NCI-H748 (cell line): ENCODE results near the gene RABGGTA.
"Not testable (repeated sequence)": the region's sequence is repeated elsewhere in the genome, so short reads cannot be mapped to it uniquely, and the experiment has no call there.

Experiments used
- DNase-seq: peaks from one replicate; lab custom pipeline; 2025; ENCODE audit not compliant: unreplicated experiment; lab: John Stamatoyannopoulos, UW

RABGGTA gene

GRCh38 chr14:24222987-24223386 is 48.4 kb downstream of the RABGGTA start:
- not testable (repeated sequence) for DNase-seq

- no peak for DNase-seq
These were observed 51.9 kb downstream of the RABGGTA start for GRCh38 chr14:24219521-24219920.

- no peak for DNase-seq
These were observed 52.3 kb downstream of the RABGGTA start for GRCh38 chr14:24219080-24219479.

DNA sequence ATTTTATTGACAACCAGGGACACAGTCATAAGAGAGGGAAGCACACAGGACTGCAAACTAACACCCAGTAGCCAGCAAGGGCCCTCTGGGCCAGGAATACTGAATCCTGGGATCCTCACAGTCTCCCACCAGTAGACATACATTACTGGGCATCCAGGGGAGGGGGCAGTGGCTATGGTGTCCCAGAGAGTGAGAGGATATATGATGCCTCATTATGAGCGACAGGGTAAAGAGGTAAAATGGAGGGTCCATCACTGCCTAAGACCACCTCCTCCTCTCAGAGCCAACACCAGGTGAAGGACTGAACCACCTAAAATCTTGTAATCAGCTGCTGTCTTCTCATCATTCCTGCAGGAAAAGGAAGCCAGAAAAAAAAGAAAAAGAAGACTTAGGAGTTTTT is 54.5 kb downstream of the RABGGTA start:
- DNase-seq = not testable (repeated sequence)

DNA sequence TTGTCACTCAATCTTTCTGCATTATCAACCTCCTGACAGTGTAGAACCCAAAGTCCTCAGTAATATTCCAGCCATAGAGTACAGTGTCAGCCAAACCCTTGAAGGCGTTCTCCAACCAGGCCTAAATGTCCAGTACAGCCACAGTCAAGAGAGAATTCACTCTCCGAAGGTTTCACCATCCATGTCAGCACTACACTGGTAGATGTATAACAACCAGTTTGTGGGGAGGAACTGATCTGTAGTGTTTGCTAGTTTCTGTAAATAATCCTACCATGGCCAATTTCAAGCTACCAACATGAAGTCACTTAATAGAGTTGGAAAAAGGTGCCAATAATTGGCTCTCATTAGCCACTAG is 55.1 kb downstream of the RABGGTA start:
- DNase-seq = no peak
